HG03139 (cell line): ENCODE measurements around the gene IFNA14.
"Not testable (repeated sequence)": the region's sequence is repeated elsewhere in the genome, so short reads cannot be mapped to it uniquely, and the experiment has no call there.

ENCODE experiments used
- ATAC-seq: cut with Tn5 transposase; IDR thresholded peaks from one replicate; pipeline ENCODE4 v1.9.1; 2021; ENCODE audit not compliant: unreplicated experiment

The IFNA14 gene

DNA sequence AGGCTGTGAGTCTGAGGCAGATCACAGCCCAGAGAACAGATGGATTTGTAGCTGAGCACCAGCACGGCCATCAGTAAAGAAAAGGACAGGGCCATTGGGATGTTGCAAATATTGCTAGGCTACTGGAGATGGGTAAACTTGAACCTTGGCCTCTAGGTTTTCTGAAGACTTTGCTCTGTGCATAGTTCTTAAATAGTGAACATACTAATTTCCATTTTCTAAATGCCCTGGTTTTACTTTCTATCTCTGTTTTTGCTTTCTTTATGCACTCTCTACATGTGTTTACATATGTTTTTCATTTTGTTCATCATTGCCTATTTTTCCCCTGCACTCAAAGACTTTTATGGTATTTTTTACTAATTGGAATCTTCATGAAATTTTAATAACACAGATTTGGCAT is 22.6 kb downstream of the IFNA14 start, which contains the start of gene IFNA16:
Gene IFNA16, minus strand, starts transcription at position 101 of the 400 bp plus-strand sequence. Its CDS starts 6 bp downstream, at position 95.
- not testable (repeated sequence) for ATAC-seq

- not testable (repeated sequence) for ATAC-seq
Observed at GRCh38 chr9:21213411-21214326, 26.1 kb downstream of the IFNA14 start.

DNA sequence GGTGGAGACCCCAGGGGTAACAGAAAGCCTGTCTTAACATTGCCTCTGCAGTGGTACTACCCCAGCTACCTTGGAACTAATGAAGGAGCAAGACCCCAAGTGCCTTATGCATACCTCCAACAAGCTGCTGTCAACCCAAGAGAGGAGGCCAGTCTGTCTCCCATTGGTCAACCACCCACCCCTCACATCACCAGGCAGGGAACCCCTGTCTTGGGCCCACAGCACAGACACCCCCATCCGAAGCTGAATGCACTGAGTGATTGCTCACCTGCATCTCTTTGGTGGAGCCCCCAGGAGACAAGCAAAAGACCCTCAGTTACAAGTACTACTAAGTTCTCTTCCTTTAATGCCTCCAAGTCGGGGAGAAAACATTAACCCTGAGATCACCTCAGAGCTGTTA is 27.6 kb downstream of the IFNA14 start:
- not testable (repeated sequence) for ATAC-seq

DNA sequence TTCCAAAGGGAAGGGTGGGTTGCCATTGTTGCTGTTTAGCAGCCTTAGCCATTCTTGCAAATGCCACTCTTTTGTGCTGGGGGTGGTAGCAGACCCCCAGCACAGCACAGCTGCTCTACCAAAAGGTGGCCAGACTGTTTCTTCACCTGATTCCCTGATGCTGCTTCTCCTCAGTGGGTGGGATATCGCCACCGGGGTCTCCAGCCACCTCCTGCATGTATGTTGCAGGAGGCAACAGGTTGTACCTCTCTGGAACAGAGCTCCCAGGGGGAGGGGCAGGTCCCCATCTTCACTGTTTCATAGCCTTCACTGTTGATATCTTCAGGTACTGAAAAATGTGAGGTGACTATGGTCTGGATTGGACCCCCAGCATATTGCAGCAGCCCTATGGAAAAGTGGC is 29.0 kb downstream of the IFNA14 start:
- ATAC-seq = not testable (repeated sequence)

DNA sequence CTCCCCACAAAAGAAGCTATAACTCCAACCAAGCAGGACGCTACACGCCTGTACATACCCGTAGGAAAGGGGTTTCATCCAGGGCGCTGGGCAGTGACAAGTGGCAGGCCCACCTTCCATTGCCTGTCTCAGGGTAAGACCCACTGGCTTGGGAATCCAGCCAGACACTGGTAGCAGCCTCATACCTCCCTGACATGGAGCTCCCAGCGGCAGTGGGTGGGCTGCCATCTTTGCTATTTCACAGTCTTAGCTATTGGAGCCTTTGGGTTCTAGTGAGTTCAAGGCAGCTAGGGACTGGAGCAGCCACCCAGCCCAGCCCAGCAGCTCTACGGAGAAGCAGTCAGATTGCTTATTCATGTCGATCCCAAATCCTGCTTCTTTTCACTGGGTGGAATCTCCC is 29.5 kb downstream of the IFNA14 start:
- ATAC-seq = no peak

GRCh38 chr9:21207043-21207442 is 32.8 kb downstream of the IFNA14 start, which contains the start of gene IFNA10:
TSS of gene IFNA10 (minus strand) at chr9:21207143. CDS start at chr9:21207097, 46 bp downstream.
- ATAC-seq = not testable (repeated sequence)

DNA sequence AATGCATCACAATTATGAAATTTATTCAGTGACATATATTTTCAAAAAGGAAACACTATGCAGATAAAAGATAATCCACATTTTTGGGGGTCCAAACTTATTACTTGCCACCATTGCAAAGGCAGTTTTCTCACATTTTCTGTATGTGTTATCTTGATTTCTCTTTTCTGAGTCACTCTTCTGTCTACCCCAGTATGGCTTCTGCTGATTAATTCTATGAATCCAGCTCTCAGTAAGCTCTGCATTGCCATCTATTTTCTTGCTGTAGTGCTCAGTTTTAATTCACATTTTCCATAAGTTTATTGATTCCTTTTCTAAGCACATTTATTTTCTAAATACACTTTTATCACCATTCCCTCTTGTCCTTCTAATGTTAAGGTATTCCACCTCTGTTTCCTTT is 34.6 kb downstream of the IFNA14 start:
- ATAC-seq = no peak

DNA sequence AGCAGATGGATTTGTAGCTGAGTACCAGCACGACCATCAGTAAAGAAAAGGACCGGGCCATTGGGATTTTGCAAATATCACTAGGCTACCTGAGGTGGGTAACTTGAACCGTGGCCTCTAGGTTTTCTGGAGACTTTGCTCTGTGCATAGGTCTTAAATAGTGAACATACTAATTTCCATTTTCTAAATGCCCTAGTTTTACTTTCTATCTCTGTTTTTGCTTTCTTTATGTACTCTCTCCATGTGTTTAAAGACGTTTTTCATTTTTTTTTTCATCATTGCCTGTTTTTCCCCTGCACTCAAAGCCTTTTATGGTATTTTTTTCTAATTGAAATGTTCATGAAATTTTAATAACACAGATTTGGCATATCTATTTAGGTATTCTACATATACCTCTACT is 37.7 kb downstream of the IFNA14 start, which contains the start of gene IFNA7:
Gene IFNA7, minus strand, starts transcription at position 101 of the 400 bp plus-strand sequence. Its CDS starts 40 bp downstream, at position 61.
- not testable (repeated sequence) for ATAC-seq

DNA sequence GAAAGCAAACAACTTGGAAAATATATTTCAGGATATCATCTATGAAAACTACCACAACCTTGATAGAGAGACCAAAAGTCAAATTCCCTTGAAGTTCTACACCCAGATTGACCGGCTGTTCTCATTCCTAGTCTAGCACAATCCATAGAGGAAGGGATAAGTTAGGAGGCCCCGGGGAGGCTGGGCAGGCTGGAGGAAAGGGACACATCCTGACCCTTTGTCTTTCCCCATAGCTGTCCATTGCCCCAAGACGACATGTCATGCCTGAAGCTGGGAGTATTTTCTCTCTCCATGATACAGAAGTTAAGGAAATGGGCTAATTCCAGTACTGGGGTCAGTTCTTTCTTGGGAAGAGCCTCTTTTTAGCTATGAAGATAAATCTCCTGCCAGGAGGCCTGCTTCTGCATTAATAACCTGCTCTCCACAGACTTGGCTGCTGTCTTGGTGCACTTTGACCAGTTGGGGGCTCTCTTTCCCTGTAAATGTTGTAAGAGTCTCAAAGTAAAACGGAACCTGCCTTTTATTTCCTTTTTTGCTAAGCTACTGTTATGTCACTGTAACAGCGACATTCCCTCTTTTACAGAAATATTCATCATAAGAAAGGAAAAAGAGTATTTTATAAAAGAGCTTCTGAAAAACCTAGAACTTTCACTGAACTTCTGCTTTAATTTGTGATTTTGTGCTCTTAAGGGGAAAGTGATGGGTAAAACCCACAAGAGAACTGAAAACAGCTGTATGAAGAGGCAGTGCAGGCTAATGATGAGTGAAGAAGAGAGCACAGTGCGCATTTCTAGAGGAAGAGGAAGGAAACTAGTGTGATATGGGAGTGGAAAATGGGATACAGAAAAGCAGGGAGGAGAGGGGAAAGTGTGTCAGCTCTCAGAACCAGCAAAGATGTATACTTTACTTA is 44.7 kb downstream of the IFNA14 start:
- peak; percentile 90 for ATAC-seq
